ENCODE measurements around the gene TJP3.
"Not testable (repeated sequence)": the region's sequence is repeated elsewhere in the genome, so short reads cannot be mapped to it uniquely, and the experiment has no call there.

Gene TJP3

GRCh38 chr19:3708207-3708931 is at the start of gene TJP3:
TSS of gene TJP3 (plus strand) at chr19:3708384. CDS start at chr19:3728433, 20,049 bp downstream.
- DNase-seq = no peak
- ATAC-seq = no peak
- no peak within 1 kb of the TSS for H3K4me3 Mint-ChIP-seq

GRCh38 chr19:3658870-3659745 is 49.1 kb upstream of the TJP3 start:
- ATAC-seq = no peak
- no peak for DNase-seq
- H3K27ac Mint-ChIP-seq = peak overlapping the region in 1 of 2 donors; percentile 57

More at GRCh38 chr19:3708207-3708931, at the start of gene TJP3:
- Mint-ChIP-seq H3K27me3 (peaks cover 29% of the 10 kb centered on the region), H3K27ac (no peak within 1 kb of the TSS), H3K4me1 (peaks cover 10% of the 10 kb centered on the region), H3K9me3 (no peaks in the 10 kb centered on the region)

DNA sequence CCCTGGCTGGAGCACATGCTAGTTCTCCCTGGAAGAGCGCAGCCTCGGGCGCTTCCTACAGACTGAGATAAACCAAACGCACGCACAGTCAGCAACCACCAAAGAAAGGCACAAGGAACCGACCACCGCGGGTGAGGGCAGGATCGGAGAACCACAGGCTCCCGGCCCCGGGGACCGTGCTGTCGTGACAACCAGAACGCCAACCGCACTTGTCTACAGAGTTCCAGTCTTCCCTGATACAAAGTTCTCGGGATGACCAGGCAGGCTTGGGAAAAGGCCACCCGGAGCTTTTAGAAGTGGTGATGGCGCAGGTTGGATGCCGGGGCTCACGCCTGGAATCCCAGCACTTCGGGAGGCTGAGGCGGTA is 48.5 kb upstream of the TJP3 start:
- no peaks in the 10 kb centered on the region for H3K9me3 Mint-ChIP-seq
- no peak overlapping the region for H3K4me3 Mint-ChIP-seq
- no peaks in the 10 kb centered on the region for H3K4me1 Mint-ChIP-seq
- no peak for ATAC-seq
- no peak for DNase-seq
- H3K27ac Mint-ChIP-seq = no peak overlapping the region
- no peaks in the 10 kb centered on the region for H3K27me3 Mint-ChIP-seq

More at GRCh38 chr19:3658870-3659745, 49.1 kb upstream of the TJP3 start:
- Mint-ChIP-seq H3K4me3 (no peak overlapping the region), H3K27me3 (no peaks in the 10 kb centered on the region), H3K9me3 (no peaks in the 10 kb centered on the region), H3K4me1 (no peaks in the 10 kb centered on the region)

- no peak overlapping the region for H3K27ac Mint-ChIP-seq
- no peak for DNase-seq
- no peaks in the 10 kb centered on the region for H3K4me1 Mint-ChIP-seq
- no peaks in the 10 kb centered on the region for H3K9me3 Mint-ChIP-seq
- no peak for ATAC-seq
- no peaks in the 10 kb centered on the region for H3K27me3 Mint-ChIP-seq
- no peak overlapping the region for H3K4me3 Mint-ChIP-seq
These were observed 47.5 kb upstream of the TJP3 start for GRCh38 chr19:3660493-3661219.

- ATAC-seq (no peak), DNase-seq (no peak)
- Mint-ChIP-seq H3K27ac (no peak overlapping the region), H3K4me1 (peaks cover 8% of the 10 kb centered on the region), H3K27me3 (no peaks in the 10 kb centered on the region), H3K4me3 (no peak overlapping the region), H3K9me3 (no peaks in the 10 kb centered on the region)
These were observed 46.6 kb upstream of the TJP3 start for GRCh38 chr19:3661284-3662238.

GRCh38 chr19:3663838-3664237 is 44.3 kb upstream of the TJP3 start:
- H3K4me1 Mint-ChIP-seq = peaks cover 30% of the 10 kb centered on the region
- no peak overlapping the region for H3K4me3 Mint-ChIP-seq

DNA sequence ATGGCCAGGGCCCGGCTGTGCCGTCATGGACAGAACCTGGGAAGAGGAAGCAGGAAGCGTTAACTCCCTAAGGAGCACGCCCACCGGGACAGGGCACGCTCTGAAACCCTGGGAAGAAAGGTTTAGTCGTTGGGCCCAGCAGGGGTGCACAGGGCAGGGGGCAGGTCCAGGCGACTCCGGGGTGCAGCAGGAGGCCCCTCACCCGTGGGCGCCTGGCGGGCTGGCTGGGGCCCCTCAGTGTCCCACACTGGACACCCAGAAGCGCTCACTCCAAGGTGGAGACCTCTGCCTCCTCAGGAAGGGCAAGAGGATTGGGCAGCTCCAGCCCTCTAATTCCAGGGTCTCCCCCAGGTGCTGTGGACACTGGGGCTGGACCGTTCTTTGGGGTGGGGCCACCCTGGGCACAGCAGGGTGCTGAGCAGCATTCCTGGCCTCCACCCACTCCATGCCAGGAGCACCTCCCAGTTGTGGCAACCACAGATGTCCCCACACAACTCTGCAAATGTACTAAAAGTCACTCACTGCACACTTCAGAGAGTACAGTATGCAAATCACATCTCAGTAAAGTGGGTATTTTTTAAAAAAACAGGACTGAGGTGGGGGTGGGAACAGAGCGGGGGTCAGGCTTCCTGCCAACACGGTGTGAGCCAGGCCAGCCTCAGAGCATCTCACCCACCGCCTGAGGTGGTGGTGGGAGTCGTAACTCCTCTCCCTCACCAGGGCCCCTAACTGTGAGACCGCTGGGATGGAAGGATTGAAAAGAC is 43.1 kb upstream of the TJP3 start:
- Mint-ChIP-seq H3K27ac (peak overlapping the region in 1 of 2 donors; percentile 46), H3K27me3 (no peaks in the 10 kb centered on the region), H3K9me3 (no peaks in the 10 kb centered on the region), H3K4me1 (peaks cover 42% of the 10 kb centered on the region), H3K4me3 (no peak overlapping the region)
- ATAC-seq (no peak), DNase-seq (no peak)

More at GRCh38 chr19:3663838-3664237, 44.3 kb upstream of the TJP3 start:
- ATAC-seq (no peak), DNase-seq (no peak)
- H3K27ac Mint-ChIP-seq = no peak overlapping the region
- H3K9me3 Mint-ChIP-seq = no peaks in the 10 kb centered on the region
- no peaks in the 10 kb centered on the region for H3K27me3 Mint-ChIP-seq

DNA sequence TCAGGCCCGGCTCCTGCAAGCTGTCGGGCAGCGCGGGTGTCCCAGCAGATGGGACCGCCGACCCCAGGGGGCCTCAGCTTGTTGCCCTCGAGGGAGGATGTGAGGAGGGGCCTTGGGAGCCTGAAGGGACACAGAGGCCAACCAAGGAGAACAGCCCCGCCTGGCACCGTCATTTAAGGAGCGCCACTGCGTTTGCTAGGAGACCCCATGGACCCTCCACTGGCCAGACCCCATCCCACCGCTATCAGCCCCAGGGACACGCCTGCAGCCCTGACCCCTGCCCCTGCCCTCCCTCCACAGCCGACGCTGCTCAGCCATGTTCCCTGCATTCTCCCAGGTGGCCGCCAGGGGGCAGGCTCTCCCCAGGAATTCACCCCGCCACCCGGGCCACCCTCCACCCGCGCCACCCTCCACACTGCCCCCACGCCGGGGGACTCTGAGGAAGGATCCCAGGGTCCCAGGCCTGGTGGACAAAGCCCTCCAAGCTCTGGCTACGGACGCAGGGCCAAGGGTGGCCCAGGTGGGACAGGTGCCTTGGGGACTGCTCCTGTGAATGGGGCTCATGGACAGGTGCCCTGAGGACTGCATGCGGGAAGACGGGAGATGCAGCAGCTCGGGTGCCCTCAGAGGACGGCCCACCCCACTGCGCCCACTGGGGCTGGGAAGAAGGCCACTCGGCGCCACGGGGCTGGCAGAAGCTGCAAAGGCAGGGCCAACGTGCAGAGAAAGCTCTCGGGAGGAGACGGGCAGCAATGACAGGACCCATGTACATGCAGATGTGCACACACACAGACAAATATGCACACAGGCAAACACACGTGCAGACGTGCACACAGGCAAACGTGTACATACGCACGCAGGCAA is 42.3 kb upstream of the TJP3 start:
- Mint-ChIP-seq H3K4me3 (no peak overlapping the region), H3K9me3 (no peaks in the 10 kb centered on the region), H3K27me3 (no peaks in the 10 kb centered on the region), H3K4me1 (peaks cover 51% of the 10 kb centered on the region), H3K27ac (no peak overlapping the region)
- DNase-seq (peak; percentile 74 to 76), ATAC-seq (peak; percentile 74)

DNA sequence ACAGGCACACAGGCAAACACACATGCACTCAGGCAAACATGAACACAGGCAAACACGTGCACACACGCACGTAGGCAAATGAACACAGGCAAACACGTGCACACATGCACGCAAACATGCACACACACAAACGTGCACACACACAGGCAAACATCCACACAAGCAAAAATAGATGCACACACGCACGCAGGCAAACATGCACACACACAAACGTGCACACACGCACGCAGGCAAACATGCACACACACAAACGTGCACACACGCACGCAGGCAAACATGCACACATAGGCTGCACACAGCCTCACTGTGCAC is 41.7 kb upstream of the TJP3 start:
- H3K4me1 Mint-ChIP-seq = peaks cover 56% of the 10 kb centered on the region
- H3K4me3 Mint-ChIP-seq, DNase-seq, H3K27ac Mint-ChIP-seq, ATAC-seq, H3K27me3 Mint-ChIP-seq, H3K9me3 Mint-ChIP-seq: not testable (repeated sequence)

- Mint-ChIP-seq H3K27ac (peak overlapping the region; percentile 69 to 94), H3K9me3 (no peaks in the 10 kb centered on the region), H3K4me1 (peaks cover 63% of the 10 kb centered on the region), H3K27me3 (no peaks in the 10 kb centered on the region), H3K4me3 (no peak overlapping the region)
- ATAC-seq (no peak), DNase-seq (no peak)
These were observed 41.0 kb upstream of the TJP3 start for GRCh38 chr19:3667037-3667638.

- H3K4me1 Mint-ChIP-seq = peaks cover 69% of the 10 kb centered on the region
- no peaks in the 10 kb centered on the region for H3K9me3 Mint-ChIP-seq
- ATAC-seq (no peak), DNase-seq (no peak)
- no peaks in the 10 kb centered on the region for H3K27me3 Mint-ChIP-seq
- H3K27ac Mint-ChIP-seq = no peak overlapping the region
- no peak overlapping the region for H3K4me3 Mint-ChIP-seq
These were observed 40.4 kb upstream of the TJP3 start for GRCh38 chr19:3667766-3668165.

DNA sequence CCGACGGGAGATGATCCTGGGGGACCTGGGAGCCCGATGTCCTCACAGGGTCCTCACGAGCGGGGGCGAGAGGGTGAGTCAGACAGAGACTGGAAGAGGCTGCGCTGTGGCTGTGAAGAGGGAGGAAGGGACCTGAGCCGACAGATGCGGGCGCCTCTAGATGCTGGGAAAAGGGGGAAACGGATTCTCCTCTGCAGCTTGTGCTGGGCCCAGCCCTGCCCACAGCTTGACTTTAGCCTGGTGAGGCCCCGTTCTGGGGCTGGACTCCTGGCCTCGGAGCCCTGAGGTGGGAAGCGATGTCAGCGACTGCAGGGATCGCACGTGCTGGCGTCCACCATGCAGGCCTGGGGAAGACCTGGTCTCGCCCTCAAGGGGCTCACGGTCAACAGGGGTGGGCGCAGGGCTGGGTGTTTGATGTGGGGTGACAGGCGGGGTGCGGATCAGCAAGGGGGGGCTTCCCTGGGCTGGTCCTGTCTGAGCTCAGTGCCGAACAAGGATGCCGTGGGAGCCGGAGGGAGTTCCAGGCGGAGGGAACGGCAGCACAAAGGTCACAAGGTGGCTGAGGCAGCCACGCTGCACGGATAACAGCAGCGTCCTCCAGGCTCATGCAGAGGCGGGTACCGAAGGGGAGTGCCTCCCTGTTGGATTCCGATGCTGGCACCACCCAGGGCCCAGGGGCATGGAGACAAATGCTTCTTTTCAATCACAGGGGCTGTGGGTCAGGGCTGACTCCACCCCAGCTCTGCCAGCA is 39.7 kb upstream of the TJP3 start:
- ATAC-seq (no peak), DNase-seq (no peak)
- Mint-ChIP-seq H3K9me3 (no peaks in the 10 kb centered on the region), H3K27me3 (no peaks in the 10 kb centered on the region), H3K4me1 (peaks cover 76% of the 10 kb centered on the region), H3K27ac (no peak overlapping the region), H3K4me3 (no peak overlapping the region)
